ENCODE measurements around the gene ACTL10.

ACTL10 gene

GRCh38 chr20:33648396-33649004 lies 18.2 kb upstream of the ACTL10 start:
- POLR2A ChIA-PET, result interaction anchor here (0.6 to 2.9 kb wide), 2 partner anchors 15 to 168 kb away, joined by 3 to 7 read pairs; no protein-coding TSS in a partner anchor
- Histone ChIP-seq H3K36me3 (ENCODE audit: control insufficient read depth in 2 of 2, insufficient read depth in 1 of 2, low read length in 2 of 2) (peaks cover 3 to 23% of the 10 kb centered on the region in 2 experiments; a peak in 2 of 3 replicates), H3K9me3 (ENCODE audit: control insufficient read depth, insufficient read depth, low read depth, low read length) (no peaks in the 10 kb centered on the region), H3K27ac (ENCODE audit: extremely low read depth, low read depth, low read length) (no peak overlapping the region), H3K4me3 (ENCODE audit: low read depth, low read length) (no peak overlapping the region), H3K4me1 (ENCODE audit: control insufficient read depth, insufficient read depth, low read length) (no peaks in the 10 kb centered on the region)
- TF ChIP-seq PRDM6 (tag by site-specific recombination; IDR thresholded peaks at IDR 0.05), result no peak
- TF ChIP-seq SCRT2 (tag by site-specific recombination; IDR thresholded peaks at IDR 0.05), result 0 out of 2 replicates have a peak, but pooled peaks have one; percentile 7
- CTCF ChIA-PET, result interaction anchor here (0.6 to 1.3 kb wide), 3 partner anchors 16 to 471 kb away, joined by 3 to 6 read pairs (median 3); no protein-coding TSS in a partner anchor

- Histone ChIP-seq H3K9me3 (ENCODE audit: control insufficient read depth, insufficient read depth, low read depth, low read length) (no peaks in the 10 kb centered on the region), H3K36me3 (ENCODE audit: control insufficient read depth in 2 of 2, insufficient read depth in 1 of 2, low read length in 2 of 2) (peaks cover 3 to 18% of the 10 kb centered on the region in 2 experiments; a peak in 2 of 3 replicates), H3K4me3 (ENCODE audit: low read depth, low read length) (no peak overlapping the region), H3K4me1 (ENCODE audit: control insufficient read depth, insufficient read depth, low read length) (no peaks in the 10 kb centered on the region), H3K27ac (ENCODE audit: extremely low read depth, low read depth, low read length) (no peak overlapping the region)
- ChIA-PET CTCF (interaction anchor here (0.6 to 1.3 kb wide), 3 partner anchors 15 to 189 kb away, joined by 3 to 6 read pairs (median 3); no protein-coding TSS in a partner anchor), POLR2A (interaction anchor here (0.6 to 2.9 kb wide), 2 partner anchors 14 to 135 kb away, joined by 4 to 7 read pairs; no protein-coding TSS in a partner anchor)
- TF ChIP-seq ZNF544 (tag by site-specific recombination; IDR thresholded peaks at IDR 0.05), result no peak
- TF ChIP-seq HOXD13 (CRISPR knock-in tag; IDR thresholded peaks at IDR 0.05; ENCODE audit: borderline replicate concordance), result no peak
- no peak for TF ChIP-seq ZNF324 (tag by site-specific recombination; IDR thresholded peaks at IDR 0.05)
- TF ChIP-seq ZNF660 (tag by site-specific recombination; IDR thresholded peaks at IDR 0.05), result no peak
- no peak for TF ChIP-seq ZNF580 (tag by site-specific recombination; IDR thresholded peaks at IDR 0.05)
- no peak for TF ChIP-seq ZBTB8A (tag by site-specific recombination; IDR thresholded peaks at IDR 0.05)
- TF ChIP-seq PATZ1 (tag by site-specific recombination; IDR thresholded peaks at IDR 0.05), result no peak
- TF ChIP-seq ZNF843 (tag by site-specific recombination; IDR thresholded peaks at IDR 0.05), result no peak
- no peak for TF ChIP-seq ZNF23 (tag by site-specific recombination; IDR thresholded peaks at IDR 0.05; ENCODE audit: borderline replicate concordance)
- TF ChIP-seq ZNF654 (tag by site-specific recombination; IDR thresholded peaks at IDR 0.05; ENCODE audit: low read depth), result no peak
- no peak for TF ChIP-seq ZNF571 (tag by site-specific recombination; IDR thresholded peaks at IDR 0.05)
- TF ChIP-seq ZNF184 (tag by site-specific recombination; IDR thresholded peaks at IDR 0.05), result no peak
- TF ChIP-seq REST (tag by site-specific recombination; IDR thresholded peaks at IDR 0.05), result no peak
- TF ChIP-seq ZNF37A (tag by site-specific recombination; IDR thresholded peaks at IDR 0.05), result no peak
- TF ChIP-seq ZNF670 (tag by site-specific recombination; IDR thresholded peaks at IDR 0.05; ENCODE audit: low read depth), result no peak
- no peak for TF ChIP-seq ZNF701 (tag by site-specific recombination; IDR thresholded peaks at IDR 0.05)
Measured at GRCh38 chr20:33649201-33649681, 17.5 kb upstream of the ACTL10 start.
